Peyer's patch (tissue), 4 donors: ENCODE data around the gene LIN37.

ENCODE experiments used
- CTCF ChIP-seq, 6 experiments: fragments of 450-650 bp in 4 of 6; fragments of 200-600 bp in 2 of 6; sonication (generic) in 1 of 6; IDR thresholded peaks; one replicate each; pipeline ENCODE4 v1.5.1; 2017 to 2019; ENCODE audit warnings: antibody characterized with exemption in 6 of 6, mild to moderate bottlenecking in 3 of 6, moderate library complexity in 1 of 6
- POLR2A ChIP-seq, 2 donors: fragments of 450-650 bp; IDR thresholded peaks; one replicate each; pipeline ENCODE4 v1.5.1; 2017; ENCODE audit warnings: antibody characterized with exemption in 2 of 2, mild to moderate bottlenecking in 2 of 2, moderate library complexity in 2 of 2

- no peak for TF ChIP-seq CTCF (IDR thresholded peaks at IDR 0.05)
- TF ChIP-seq POLR2A (IDR thresholded peaks at IDR 0.05): no peak
Observed at GRCh38 chr19:35750167-35750566, 1.8 kb downstream of the LIN37 start.
